Stomach (tissue), 4 donors: ENCODE results near the gene ZNF263.

Experiments used
- POLR2A ChIP-seq, 4 donors: fragments of 450-650 bp; IDR thresholded peaks; one replicate each; pipeline ENCODE4 v1.6.1; 2016; ENCODE audit warnings: antibody characterized with exemption in 4 of 4, control low read depth in 2 of 4, mild to moderate bottlenecking in 1 of 4, moderate library complexity in 1 of 4
- TF ChIP-seq, protein P1 (sequence below), 7 experiments: fragments of 450-650 bp in 4 of 7; fragments of 200-600 bp in 3 of 7; sonication (generic) in 3 of 7; IDR thresholded peaks; one replicate each; pipeline ENCODE4 v1.5.1; 2016 to 2019; ENCODE audit warnings: antibody characterized with exemption in 7 of 7, control low read depth in 2 of 7, mild to moderate bottlenecking in 1 of 7

DNA sequence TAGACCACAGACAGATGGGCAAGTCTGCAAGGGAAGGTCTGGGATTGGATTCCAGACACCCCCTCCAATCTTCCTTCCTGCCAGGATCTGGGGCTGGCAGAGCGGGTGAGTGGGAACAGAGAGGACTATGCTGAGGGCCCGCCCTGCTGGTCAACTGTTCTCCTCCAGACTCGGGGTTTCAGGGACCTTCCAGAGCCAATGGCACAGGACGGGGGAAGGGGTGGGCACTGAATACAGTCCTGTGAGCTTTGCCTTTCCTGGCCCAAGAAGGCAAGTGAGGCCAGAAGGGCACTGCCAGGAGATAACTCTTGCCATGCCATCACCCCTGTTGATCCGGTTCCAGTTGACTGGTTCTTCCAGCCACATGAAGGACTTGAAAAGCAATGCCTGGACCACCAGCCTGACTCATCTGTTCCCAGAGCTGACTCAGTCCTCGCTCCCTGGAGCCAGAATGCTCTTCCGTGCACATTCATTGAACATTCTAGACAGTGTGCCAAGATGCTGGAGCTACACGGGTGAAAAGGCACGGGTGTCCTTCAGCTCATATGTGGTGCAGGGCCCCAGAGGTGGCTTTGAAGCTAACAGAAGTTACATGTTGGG, 26.3 kb upstream of the ZNF263 start:
- TF ChIP-seq, protein P1, sequence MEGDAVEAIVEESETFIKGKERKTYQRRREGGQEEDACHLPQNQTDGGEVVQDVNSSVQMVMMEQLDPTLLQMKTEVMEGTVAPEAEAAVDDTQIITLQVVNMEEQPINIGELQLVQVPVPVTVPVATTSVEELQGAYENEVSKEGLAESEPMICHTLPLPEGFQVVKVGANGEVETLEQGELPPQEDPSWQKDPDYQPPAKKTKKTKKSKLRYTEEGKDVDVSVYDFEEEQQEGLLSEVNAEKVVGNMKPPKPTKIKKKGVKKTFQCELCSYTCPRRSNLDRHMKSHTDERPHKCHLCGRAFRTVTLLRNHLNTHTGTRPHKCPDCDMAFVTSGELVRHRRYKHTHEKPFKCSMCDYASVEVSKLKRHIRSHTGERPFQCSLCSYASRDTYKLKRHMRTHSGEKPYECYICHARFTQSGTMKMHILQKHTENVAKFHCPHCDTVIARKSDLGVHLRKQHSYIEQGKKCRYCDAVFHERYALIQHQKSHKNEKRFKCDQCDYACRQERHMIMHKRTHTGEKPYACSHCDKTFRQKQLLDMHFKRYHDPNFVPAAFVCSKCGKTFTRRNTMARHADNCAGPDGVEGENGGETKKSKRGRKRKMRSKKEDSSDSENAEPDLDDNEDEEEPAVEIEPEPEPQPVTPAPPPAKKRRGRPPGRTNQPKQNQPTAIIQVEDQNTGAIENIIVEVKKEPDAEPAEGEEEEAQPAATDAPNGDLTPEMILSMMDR (IDR thresholded peaks at IDR 0.05) = no peak
- no peak for TF ChIP-seq POLR2A (IDR thresholded peaks at IDR 0.05)
